HG03103 (cell line): ENCODE results near the gene SINHCAF.

Experiments used
- ATAC-seq: cut with Tn5 transposase; IDR thresholded peaks from one replicate; pipeline ENCODE4 v1.9.1; 2021; ENCODE audit warnings: low read depth; ENCODE audit not compliant: unreplicated experiment

Gene SINHCAF

DNA sequence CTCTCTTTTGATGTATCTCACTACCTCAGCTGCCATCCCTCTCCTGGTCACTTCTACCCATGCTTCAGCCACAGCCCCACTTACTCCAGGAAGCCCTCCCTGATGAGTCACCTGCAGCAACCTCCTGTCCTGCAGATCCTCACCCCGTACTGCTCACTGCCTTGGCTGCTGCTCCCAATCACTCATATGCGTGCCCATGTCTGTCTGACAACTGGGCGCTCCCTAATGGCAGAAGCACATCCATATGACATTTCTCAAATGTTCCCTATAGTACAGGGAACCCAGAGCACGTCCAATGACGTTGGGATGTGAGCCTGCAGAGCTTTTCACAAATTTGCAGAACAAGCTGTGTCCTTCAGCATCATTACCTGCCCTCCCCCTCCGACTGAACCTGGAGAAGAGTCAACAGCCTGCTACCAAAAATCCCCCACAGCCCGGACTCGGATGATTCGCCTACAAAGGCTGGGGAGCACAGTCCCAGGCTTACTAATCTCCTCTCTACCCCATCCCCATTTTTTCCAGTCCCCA lies 90.0 kb downstream of the SINHCAF start:
- no peak for ATAC-seq

DNA sequence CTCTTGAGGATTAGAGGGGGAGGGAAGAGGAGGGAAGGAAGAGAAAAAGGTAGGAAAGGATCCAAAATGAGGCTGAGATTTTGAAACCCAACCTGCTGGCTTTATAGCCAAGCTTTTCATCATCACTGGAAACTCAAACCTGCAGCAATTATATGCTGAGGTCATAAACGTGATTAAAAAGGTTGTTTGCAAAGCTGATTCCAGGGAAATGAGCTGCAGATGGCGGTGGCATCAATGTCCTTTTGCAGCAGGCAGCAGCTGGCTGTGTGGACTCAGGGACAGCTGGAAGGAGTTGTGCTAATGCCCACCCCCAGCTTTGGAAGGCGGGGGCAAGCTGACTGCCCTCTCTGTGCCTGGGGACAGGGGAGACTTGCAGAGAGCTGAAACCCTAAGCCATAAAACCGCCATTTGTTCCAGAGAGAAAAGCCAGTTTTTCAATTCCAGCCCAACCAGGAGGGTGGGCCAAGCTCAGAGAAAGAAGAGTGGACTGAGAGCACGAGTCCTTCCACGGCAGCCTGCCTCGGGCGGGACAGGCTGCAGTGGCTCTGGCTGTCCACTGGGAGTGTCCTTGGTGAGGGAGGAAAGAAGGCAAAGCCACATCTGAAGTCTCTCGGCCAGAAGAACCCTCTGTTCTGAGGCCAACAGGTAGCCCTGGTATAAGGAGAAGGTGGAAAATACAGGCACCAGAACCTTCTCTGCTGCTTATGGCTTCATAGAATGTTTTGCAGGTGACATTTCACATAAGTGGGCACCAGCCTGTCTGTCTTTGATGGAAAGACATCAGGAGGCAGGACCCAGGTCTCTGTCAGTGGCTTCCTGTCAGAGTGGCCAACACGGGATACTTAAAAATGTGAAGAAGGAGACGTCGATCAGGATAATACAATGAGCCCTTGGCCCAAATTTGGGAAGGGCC lies 90.7 kb downstream of the SINHCAF start:
- no peak for ATAC-seq

DNA sequence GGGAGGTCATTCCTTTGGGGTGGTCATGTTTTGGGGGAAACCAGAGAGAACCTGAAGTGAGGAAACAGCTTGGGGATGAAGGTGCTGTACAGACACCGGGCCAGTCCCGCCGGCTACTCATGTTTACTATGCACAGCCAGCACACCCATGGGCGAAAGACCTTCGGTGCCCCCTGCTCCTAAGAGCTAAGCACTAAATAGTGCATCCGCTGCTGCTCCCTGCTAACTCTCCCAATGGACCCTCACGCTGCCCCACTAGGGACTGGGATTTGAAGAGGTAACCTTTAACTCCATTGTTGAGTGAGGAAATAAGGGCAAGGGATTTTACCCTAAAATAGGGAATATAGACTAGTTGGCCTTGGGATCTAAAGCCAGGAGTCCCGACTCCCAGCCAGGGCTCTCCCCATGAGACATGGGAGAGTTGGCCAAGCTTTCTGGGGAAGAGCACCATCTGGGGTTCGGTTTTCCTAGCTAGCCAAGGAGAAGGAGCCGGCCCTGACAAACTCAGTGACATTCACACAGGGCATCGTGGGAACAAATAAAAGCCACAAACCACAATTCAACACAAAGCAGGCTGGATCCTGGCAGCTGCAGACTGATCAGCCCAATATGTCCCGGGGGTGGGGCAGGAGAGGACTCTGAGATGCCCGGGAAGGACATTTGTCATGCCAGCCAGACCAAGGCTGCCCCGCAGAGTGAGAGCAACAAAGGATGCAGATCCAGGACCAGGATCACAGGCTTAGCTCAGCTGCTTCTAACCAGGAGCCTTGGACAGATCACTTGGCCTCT lies 91.7 kb downstream of the SINHCAF start:
- ATAC-seq: no peak

DNA sequence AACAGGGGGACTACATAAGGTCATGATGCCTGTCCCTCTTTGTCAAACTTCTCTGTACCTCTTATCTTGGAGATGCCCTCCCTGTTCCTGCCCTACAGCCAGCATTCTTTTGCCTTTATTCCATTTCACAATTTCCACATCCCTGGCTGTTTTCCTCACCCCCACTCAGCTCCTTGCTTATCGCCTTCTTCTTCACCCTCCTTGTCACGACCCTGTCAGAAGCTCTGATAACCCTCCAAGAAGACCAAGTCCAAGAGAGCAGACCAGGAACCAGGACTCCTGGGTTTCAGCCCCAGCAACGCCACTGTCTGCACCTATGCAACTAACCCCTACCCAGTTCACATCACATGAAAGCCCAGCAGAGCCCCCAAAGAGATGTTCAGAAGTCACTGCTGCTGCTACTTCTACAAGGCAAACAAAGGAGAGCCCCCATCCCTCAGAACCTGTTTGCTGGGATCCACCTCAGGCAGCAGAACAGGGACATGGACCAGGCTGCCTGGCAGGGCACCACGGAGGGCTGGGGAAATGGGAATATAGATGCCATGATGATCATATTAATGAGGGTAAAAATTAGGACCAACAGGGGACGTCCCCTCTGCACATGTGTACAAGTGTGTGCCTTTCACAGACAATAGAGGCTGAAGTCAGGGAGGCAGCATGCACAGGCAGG lies 92.8 kb downstream of the SINHCAF start:
- no peak for ATAC-seq

DNA sequence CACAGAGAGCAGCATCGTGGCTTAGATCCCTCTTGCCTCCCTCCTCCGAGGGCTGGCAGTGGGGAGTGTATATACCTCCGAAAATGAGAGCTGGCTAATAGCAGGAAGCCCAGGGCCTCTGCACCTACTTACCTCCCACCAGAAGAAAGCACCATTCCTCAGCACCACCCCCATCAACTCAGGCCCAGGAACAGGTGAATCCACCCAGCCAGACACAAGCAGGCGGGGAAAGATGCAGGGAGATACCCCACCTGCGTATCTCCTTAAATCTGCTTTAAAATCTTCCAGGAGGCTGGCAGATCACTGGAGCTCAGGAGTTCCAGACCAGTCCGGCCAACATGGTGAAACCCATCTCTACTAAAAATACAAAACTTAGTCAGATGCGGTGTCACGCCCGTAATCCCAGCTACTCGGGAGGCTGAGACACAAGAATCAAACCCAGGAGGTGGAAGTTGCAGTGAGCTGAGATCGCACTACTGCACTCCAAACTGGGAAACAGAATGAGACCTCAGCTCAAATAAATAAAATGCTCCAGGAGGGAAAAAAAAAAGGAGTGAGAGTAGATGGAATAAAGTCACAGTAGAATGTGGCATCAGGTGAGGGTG lies 93.5 kb downstream of the SINHCAF start:
- ATAC-seq: no peak

DNA sequence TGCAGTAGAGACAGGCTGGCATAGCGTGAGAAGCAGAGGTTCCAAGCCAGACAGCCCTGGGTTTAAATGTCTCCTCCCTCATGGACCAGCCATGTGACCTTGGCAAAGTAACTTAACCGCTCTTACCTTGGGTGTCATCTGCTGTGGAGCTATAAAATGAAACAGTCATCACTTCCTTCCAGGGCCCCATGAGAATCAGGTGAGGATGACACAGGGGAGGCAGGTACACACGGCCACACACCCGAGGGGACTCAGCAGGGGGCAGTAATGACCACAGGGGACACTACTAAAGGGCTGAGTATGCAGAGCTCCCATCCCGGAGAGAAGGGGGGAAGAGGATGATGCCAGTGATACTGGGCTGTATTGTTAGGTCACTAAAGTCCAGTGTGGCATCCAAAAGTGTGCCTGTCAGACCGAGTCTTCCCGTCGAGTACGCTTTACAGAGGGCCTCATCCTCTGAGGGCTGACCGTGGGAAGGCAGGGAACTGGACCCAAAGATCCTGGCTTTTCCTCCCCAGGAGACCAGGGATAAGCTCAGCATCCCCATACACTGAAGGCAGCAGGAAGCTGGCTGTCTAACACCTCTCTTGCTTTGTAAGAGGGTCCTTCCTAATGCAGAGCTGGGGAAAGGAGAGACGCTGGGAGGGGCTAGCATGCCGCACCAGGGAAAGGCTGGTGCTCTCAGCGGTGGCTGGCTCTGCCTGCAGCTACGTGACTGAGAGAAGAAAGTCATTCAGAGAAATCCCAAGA lies 94.2 kb downstream of the SINHCAF start:
- ATAC-seq: no peak
